HG03558 (cell line): ENCODE results near the gene HTT.

Source experiments
- ATAC-seq: cut with Tn5 transposase; IDR thresholded peaks from one replicate; pipeline ENCODE4 v1.9.1; 2021; ENCODE audit warnings: moderate number of reproducible peaks; ENCODE audit not compliant: unreplicated experiment; ENCODE audit errors: extremely low read depth

Gene HTT

GRCh38 chr4:3276986-3277385 lies 202.5 kb downstream of the HTT start:
- ATAC-seq, result no peak

- ATAC-seq, result no peak
Observed at GRCh38 chr4:3280466-3280865, 206.0 kb downstream of the HTT start.

GRCh38 chr4:3283483-3283882 lies 209.0 kb downstream of the HTT start:
- ATAC-seq, result no peak

- no peak for ATAC-seq
Observed at GRCh38 chr4:3283916-3284315, 209.4 kb downstream of the HTT start.

GRCh38 chr4:3284734-3285557 lies 210.5 kb downstream of the HTT start:
- ATAC-seq, result no peak

- no peak for ATAC-seq
Observed at GRCh38 chr4:3285558-3286334, 211.3 kb downstream of the HTT start.

GRCh38 chr4:3286335-3287175 lies 212.1 kb downstream of the HTT start:
- ATAC-seq, result no peak

- ATAC-seq, result no peak
Observed at GRCh38 chr4:3287271-3287971, 212.9 kb downstream of the HTT start.

- ATAC-seq, result no peak
Observed at GRCh38 chr4:3287972-3288570, 213.6 kb downstream of the HTT start.

- no peak for ATAC-seq
Observed at GRCh38 chr4:3288571-3289094, 214.2 kb downstream of the HTT start.

- no peak for ATAC-seq
Observed at GRCh38 chr4:3290476-3290875, 216.0 kb downstream of the HTT start.

- no peak for ATAC-seq
Observed at GRCh38 chr4:3290889-3291321, 216.4 kb downstream of the HTT start.

GRCh38 chr4:3291411-3291968 lies 217.0 kb downstream of the HTT start:
- no peak for ATAC-seq

GRCh38 chr4:3291969-3292570 lies 217.6 kb downstream of the HTT start:
- peak; percentile 5 for ATAC-seq

GRCh38 chr4:3292571-3293400 lies 218.3 kb downstream of the HTT start, which contains the start of gene RGS12:
TSS of gene RGS12 (plus strand) at chr4:3293021. CDS start at chr4:3316171, 23,150 bp downstream.
- peak; percentile 50 for ATAC-seq
